NCI-H2171 (cell line): ENCODE measurements around the gene LUZP2.
A peak's percentile ranks its signal among the peaks of the same experiment; 100 is the strongest.
"Not testable (repeated sequence)": the region's sequence is repeated elsewhere in the genome, so short reads cannot be mapped to it uniquely, and the experiment has no call there.

Source experiments
- DNase-seq: peaks from one replicate; lab custom pipeline; 2025; lab: John Stamatoyannopoulos, UW

LUZP2 gene

DNA sequence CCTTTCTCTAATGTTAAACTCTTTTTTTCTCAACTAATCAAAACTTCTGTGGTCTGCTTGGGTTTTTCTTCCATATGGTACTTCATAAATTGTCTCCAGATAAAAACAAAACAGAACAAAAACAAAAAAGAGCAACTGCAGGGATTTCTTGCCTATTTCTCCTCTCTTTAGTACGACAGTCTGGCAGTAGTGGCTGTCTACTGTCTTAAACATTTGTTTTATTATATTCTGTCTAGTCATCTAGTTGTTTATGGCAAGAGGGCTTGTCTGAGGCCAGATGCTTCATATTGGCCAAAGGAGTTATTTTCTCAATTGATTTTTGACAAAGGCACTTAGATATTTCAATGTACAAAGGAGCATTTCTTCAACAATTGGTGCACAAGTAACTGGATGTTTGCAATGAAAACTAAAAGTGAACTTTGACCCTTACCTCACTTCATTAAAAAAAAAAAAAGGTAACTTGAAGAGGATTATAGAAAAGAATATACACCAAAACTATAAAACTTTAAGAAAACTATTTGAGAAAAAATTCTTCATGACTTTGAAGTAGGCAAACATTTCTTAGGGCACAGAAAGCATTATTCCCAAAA lies 404.2 kb downstream of the LUZP2 start:
- no peak for DNase-seq

GRCh38 chr11:24903555-24903954 lies 406.7 kb downstream of the LUZP2 start:
- DNase-seq, result no peak

DNA sequence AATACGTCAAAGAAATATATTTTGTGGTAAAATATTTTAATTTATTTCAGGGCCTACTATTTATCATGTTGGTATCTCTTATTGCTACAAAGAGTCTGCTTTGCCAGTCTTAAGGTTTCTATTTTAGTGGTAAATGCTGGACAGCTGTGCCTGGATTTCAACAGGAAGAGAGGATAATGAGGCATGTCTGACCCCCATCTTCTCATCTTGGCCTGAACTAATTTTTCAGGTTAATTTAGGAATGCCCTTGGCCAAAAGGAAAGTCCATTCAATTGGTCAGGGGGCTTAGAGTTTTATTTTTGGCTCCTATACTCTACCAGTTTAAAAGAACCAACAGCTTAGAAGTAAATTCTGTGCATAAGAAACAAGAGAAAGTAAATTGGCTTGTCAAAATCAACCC lies 428.2 kb downstream of the LUZP2 start:
- no peak for DNase-seq

DNA sequence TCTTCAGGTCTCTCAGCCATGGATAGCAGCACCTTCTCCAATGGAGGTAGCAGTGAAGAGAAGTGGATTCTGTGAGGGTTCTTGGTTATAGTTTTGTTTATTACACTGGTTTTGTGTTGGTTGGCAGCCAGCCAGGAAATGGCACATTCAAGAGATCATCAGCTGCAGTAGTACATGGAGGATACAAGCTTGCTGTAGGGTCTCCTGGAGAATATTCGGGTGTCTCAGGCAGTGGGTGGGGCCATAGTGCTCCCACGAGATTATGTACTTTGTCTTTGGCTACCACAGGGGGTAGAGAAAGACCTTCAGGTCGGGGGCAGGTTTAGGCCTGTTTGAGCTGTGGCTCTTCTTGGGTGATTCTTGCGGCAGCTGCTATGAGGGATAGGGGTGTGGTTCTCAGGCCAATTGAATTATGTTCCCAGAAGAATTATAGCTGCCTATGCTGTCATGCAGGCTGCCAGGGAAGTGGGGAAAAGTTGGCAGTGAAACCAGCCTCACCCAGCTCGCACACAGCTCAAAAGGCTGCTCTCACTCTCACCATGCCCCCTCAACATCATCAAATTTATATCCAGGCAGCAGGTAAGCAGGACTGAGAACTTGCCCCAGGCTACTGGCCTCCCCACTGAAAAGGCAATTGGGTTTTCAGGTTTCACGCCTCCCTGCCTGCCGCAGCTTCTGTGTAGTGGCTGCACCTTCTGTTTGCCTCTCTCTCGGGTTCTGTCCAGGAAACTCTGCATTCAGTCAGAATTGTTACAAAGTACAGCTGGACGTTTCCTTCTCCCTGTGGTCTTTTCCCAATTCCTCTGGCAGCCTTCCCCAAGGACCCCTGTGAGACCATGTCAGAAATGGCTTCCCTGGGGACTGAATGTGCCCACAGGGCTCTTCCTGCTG lies 435.5 kb downstream of the LUZP2 start:
- no peak for DNase-seq

GRCh38 chr11:24934733-24935439 lies 438.0 kb downstream of the LUZP2 start:
- no peak for DNase-seq

DNA sequence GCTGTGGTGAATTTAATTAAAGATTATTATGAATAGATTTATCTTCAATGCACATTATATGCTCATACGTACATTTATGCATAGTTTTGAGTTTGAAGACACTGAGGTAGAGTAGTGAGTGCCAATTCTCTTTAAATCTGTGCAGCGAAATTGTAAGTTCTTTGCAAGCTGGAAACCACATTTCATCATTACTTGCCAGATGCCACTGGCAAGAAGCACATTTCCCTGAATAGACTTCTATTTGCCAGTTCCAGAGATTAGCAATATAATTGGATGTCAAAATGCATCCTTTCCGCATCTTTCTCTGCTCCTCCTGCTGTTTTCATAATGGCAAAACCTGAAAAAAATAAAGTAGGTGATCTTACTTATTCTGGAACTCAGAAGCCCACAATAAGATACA lies 448.0 kb downstream of the LUZP2 start:
- no peak for DNase-seq

DNA sequence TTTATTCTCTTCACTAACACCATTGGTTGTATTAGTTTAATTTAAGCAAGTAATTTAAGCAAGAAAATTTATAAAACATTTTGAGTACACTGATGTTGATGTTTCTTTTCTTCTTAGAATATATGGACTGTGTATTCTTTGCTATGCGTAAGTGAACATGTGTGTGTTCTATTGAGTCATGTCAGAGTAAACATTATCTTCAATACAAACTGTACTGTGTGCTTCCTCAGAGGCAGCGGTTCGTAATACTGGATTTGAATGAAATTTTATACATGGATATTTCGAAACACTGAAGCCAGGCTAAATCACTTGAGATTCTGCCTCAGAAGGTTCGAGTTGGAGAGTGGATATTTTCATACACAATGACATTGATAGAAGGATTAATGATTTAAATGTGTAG lies 452.6 kb downstream of the LUZP2 start:
- no peak for DNase-seq

DNA sequence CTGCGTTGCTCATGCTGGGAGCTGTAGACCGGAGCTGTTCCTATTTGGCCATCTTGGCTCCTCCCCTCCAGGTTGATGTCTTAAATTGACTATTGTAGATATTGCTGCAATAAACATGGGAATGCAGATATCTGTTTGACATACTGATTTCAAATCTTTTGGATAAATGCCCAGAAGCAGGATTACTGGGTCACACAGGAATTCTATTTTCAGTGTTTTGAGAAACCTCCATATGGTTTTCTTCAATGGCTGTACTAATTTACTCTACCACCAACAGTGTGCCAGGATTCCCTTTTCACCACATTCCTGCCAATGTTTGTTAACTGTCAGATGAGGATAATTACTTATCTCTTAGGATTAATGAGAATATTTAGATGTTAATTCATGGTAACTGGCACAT lies 467.0 kb downstream of the LUZP2 start:
- peak; percentile 5 for DNase-seq

DNA sequence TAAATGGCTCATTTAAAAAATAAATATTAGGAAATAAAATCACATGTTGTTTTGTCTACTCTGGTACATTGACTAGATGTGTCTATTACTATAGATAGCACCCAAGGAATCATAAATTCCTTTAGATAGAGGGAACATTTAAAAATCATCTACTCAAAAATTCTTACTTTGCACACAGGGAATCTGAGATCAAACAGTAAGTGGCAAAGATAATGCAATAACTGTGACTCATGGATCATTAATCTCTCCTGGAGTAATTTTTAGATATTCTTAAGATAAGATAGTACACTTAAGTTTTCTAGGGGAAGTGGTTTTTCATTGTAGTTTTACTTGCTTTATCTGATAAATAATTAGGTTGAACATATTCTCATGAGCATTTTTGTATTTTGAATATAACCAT lies 468.9 kb downstream of the LUZP2 start:
- DNase-seq, result no peak

- not testable (repeated sequence) for DNase-seq
These were observed 497.1 kb downstream of the LUZP2 start for GRCh38 chr11:24993903-24994302.

GRCh38 chr11:24999929-25000328 lies 503.1 kb downstream of the LUZP2 start:
- not testable (repeated sequence) for DNase-seq

DNA sequence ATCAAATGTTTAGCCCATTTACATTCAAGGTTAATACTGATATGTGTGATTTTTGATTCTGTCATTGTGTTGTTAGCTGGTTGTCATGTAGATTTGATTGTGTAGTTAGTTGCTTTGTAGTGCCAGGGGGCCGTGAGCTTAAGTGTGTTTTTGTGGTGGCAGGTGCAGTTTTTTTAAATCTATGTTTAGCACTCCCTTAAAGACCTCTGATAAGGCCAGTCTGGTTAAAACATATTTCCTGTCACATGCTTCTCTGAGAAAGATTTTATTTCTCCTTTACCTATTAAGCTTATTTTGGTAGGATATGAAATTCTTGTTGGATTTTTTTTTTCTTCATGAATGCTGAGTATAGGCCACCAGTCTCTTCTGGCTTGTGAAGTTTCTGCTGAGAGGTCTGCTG lies 540.6 kb downstream of the LUZP2 start:
- no peak for DNase-seq

- DNase-seq, result no peak
These were observed 541.3 kb downstream of the LUZP2 start for GRCh38 chr11:25038131-25038530.

- no peak for DNase-seq
These were observed 542.3 kb downstream of the LUZP2 start for GRCh38 chr11:25039165-25039564.

DNA sequence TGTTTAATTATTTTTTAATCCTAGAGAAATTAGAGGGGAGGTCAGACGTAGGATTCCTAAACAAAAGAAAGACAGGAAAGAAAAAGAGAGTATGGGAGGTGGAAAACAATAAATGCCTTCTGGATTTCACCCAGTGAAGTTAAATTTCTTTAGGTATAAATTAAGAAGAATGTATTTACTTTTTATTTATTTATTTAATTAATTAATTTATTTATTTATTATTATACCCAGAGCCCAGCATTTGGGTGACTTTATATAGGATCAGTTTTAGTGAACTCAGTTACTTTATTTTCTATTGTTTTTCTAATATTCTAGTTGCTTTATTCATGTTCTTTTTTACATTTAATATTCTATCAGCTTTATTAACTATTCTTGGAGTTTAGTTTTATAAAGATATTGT lies 551.8 kb downstream of the LUZP2 start:
- DNase-seq, result no peak

DNA sequence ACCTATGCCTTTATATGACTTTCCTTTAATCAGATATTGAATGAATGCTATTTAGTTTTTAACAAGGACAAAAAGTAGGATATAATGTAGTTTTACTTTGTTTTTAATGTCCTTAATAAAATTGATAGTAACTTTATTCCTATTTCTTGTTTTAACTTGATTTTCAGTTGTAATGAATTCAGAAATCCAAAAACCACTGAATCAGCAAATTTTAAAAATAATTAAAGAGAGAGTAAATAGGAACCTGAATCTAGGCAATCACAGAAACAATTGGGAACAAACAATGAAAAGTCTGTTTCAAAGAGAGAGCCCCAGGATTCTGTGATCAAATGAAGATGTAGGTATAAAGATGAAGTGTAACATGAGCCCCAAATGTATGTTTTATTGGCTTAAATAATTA lies 556.0 kb downstream of the LUZP2 start:
- DNase-seq, result no peak

GRCh38 chr11:25057861-25058260 lies 561.0 kb downstream of the LUZP2 start:
- DNase-seq, result no peak

- DNase-seq, result no peak
These were observed 568.9 kb downstream of the LUZP2 start for GRCh38 chr11:25065746-25066145.

DNA sequence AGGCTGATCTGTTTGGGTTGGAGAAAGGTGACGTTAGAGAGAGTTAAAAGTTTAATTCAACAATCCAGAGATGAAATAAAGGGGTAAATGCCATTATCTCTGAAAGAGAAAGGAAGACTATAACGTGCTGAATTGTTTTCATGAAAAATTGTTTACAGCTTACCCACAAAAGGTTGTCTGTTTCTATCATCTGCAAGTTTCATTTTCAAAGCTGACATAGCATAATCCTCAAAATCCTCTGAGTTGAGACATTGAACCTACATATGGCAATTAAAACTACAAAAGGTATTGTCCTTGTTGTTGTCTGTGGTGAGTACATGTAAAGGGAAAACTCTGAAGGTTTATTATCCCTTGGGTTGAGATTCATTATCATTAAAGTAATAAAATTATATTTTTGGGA lies 569.9 kb downstream of the LUZP2 start:
- no peak for DNase-seq

- no peak for DNase-seq
These were observed 571.6 kb downstream of the LUZP2 start for GRCh38 chr11:25068451-25068850.

- no peak for DNase-seq
These were observed 597.4 kb downstream of the LUZP2 start for GRCh38 chr11:25094085-25094802.

- no peak for DNase-seq
These were observed 622.6 kb downstream of the LUZP2 start for GRCh38 chr11:25119416-25119815.
